Fibroblast of lung (primary cell): ENCODE data around the gene PCDHAC2. TPM values are rescaled to one million over a fixed set of nuclear protein-coding genes. Genes with fewer than 3 reads are reported as not detected.

Source experiments
- DNase-seq, 2 donors: peaks; one replicate each; pipeline versions ENCODE4 v3.0.0 to v3.0.0-alpha.2; 2010; ENCODE audit warnings: low read depth in 2 of 2
- H2AFZ ChIP-seq: 2 replicates; pipeline ENCODE4 v1.5.1; 2012; ENCODE audit warnings: low read length, control low read depth, inconsistent platforms
- H3K27ac ChIP-seq: 2 replicates; pipeline ENCODE4 v1.5.1; 2011; ENCODE audit warnings: low read length, control low read depth; ENCODE audit not compliant: insufficient read depth
- H3K27me3 ChIP-seq: 2 replicates; pipeline ENCODE4 v1.5.1; 2011; ENCODE audit warnings: mild to moderate bottlenecking, low read length; ENCODE audit not compliant: control insufficient read depth, insufficient read depth
- H3K36me3 ChIP-seq: 2 replicates; pipeline ENCODE4 v1.5.1; 2011; ENCODE audit warnings: low read length; ENCODE audit not compliant: control insufficient read depth, insufficient read depth
- H3K4me1 ChIP-seq: 2 replicates; pipeline ENCODE4 v1.5.1; 2011; ENCODE audit warnings: low read length; ENCODE audit not compliant: control insufficient read depth, insufficient read depth; ENCODE audit errors: extremely low read depth
- H3K4me2 ChIP-seq: 2 replicates; pipeline ENCODE4 v1.5.1; 2011; ENCODE audit warnings: low read length, control low read depth; ENCODE audit not compliant: insufficient read depth; ENCODE audit errors: extremely low read depth
- H3K4me3 ChIP-seq, 4 experiments: fragments of 200-600 bp in 1 of 4; sonication (generic) in 1 of 4; replicated peaks in 1 of 4; 2 replicates each; pipeline ENCODE4 v1.5.1; 2011 to 2016; ENCODE audit warnings: low read length in 4 of 4, low read depth in 3 of 4, mild to moderate bottlenecking in 3 of 4, control low read depth in 2 of 4, inconsistent platforms in 1 of 4, mixed read lengths in 1 of 4; ENCODE audit not compliant: insufficient read depth in 1 of 4; ENCODE audit errors: control extremely low read depth in 1 of 4
- H3K79me2 ChIP-seq: 2 replicates; pipeline ENCODE4 v1.5.1; 2012; ENCODE audit warnings: mild to moderate bottlenecking, low read length, inconsistent platforms; ENCODE audit not compliant: control insufficient read depth, insufficient read depth
- H3K9ac ChIP-seq: 2 replicates; pipeline ENCODE4 v1.5.1; 2011; ENCODE audit warnings: mild to moderate bottlenecking, low read length, control low read depth; ENCODE audit not compliant: insufficient read depth
- H3K9me3 ChIP-seq: 2 replicates; pipeline ENCODE4 v1.5.1; 2012; ENCODE audit warnings: low read depth, low read length; ENCODE audit not compliant: control insufficient read depth, insufficient read depth
- H4K20me1 ChIP-seq: 2 replicates; pipeline ENCODE4 v1.5.1; 2011; ENCODE audit warnings: low read length; ENCODE audit not compliant: control insufficient read depth, insufficient read depth; ENCODE audit errors: extremely low read depth
- CTCF ChIP-seq, 2 donors: IDR thresholded peaks in 1 of 2; conservative IDR thresholded peaks in 1 of 2; 1 replicate in 1 of 2; 2 replicates in 1 of 2; pipeline ENCODE4 v1.5.1; 2011 to 2012; ENCODE audit warnings: low read length in 2 of 2, control low read depth in 1 of 2, inconsistent platforms in 1 of 2, low read depth in 1 of 2, mild to moderate bottlenecking in 1 of 2
- EZH2 ChIP-seq: IDR thresholded peaks from 2 replicates; pipeline ENCODE4 v1.5.1; 2012; ENCODE audit warnings: low read length, control low read depth, mild to moderate bottlenecking; ENCODE audit errors: missing control alignments
- polyA plus RNA-seq, 2 donors: library from polyadenylated mRNA; depleted of rRNA in 1 of 2; stranded (reverse) in 1 of 2; unstranded in 1 of 2; fragments of >200 nt; gene quantifications; 2 replicates each; pipeline ENCODE4 v1.2.1, GENCODE V29; 2011 to 2012; ENCODE audit warnings: missing spikeins in 1 of 2
- total RNA-seq: library from RNA; depleted of rRNA; stranded (reverse); fragments of >200 nt; gene quantifications from 2 replicates; pipeline ENCODE4 v1.2.1, GENCODE V29; 2014

Gene PCDHAC2
- total and polyA plus RNA-seq, 2 donors (not counting 1 experiment from before 2014, with no cell fraction given) = 0.48 to 1.7 TPM

GRCh38 chr5:140992828-140993227 lies 26.6 kb downstream of the PCDHAC2 start:
- no peaks in the 10 kb centered on the region for H3K4me1 ChIP-seq
- no peak overlapping the region for H3K27ac ChIP-seq
- no peaks in the 10 kb centered on the region for H3K79me2 ChIP-seq
- no peak overlapping the region for H3K9ac ChIP-seq
- H3K4me2 ChIP-seq = no peak overlapping the region
- no peaks in the 10 kb centered on the region for H3K9me3 ChIP-seq
- no peaks in the 10 kb centered on the region for H3K27me3 ChIP-seq
- H3K4me3 ChIP-seq = no peak overlapping the region
- H3K36me3 ChIP-seq = no peaks in the 10 kb centered on the region
- no peak overlapping the region for H2AFZ ChIP-seq
- TF ChIP-seq CTCF (conservative IDR thresholded peaks at IDR 0.05 in 1 of 2, IDR thresholded peaks at IDR 0.05 in 1 of 2; ENCODE audit: low read depth in 1 of 2, low read length in 2 of 2) (no peak), EZH2 (no peak)
- DNase-seq = no peak
- H4K20me1 ChIP-seq = no peaks in the 10 kb centered on the region

GRCh38 chr5:140996060-140996459 lies 29.8 kb downstream of the PCDHAC2 start:
- Histone ChIP-seq H4K20me1 (no peaks in the 10 kb centered on the region), H3K27ac (no peak overlapping the region), H3K36me3 (no peaks in the 10 kb centered on the region)

GRCh38 chr5:140998921-140999410 lies 32.7 kb downstream of the PCDHAC2 start:
- Histone ChIP-seq H3K4me3 (no peak overlapping the region), H2AFZ (no peak overlapping the region), H3K4me2 (no peak overlapping the region), H3K4me1 (peaks cover 2% of the 10 kb centered on the region), H3K27ac (no peak overlapping the region), H3K9me3 (no peaks in the 10 kb centered on the region), H3K9ac (no peak overlapping the region), H3K36me3 (no peaks in the 10 kb centered on the region), H4K20me1 (no peaks in the 10 kb centered on the region), H3K79me2 (no peaks in the 10 kb centered on the region), H3K27me3 (no peaks in the 10 kb centered on the region)
- DNase-seq = no peak
- no peak for TF ChIP-seq EZH2
- TF ChIP-seq CTCF (conservative IDR thresholded peaks at IDR 0.05 in 1 of 2, IDR thresholded peaks at IDR 0.05 in 1 of 2; ENCODE audit: low read depth in 1 of 2, low read length in 2 of 2) = no peak

More at GRCh38 chr5:140996060-140996459, 29.8 kb downstream of the PCDHAC2 start:
- H2AFZ ChIP-seq = no peak overlapping the region
- TF ChIP-seq CTCF (conservative IDR thresholded peaks at IDR 0.05 in 1 of 2, IDR thresholded peaks at IDR 0.05 in 1 of 2; ENCODE audit: low read depth in 1 of 2, low read length in 2 of 2) (no peak), EZH2 (no peak)
- H3K79me2 ChIP-seq = no peaks in the 10 kb centered on the region
- no peaks in the 10 kb centered on the region for H3K9me3 ChIP-seq
- no peak overlapping the region for H3K4me3 ChIP-seq
- H3K9ac ChIP-seq = no peak overlapping the region
- H3K4me1 ChIP-seq = no peaks in the 10 kb centered on the region
- H3K4me2 ChIP-seq = no peak overlapping the region
- H3K27me3 ChIP-seq = no peaks in the 10 kb centered on the region
- no peak for DNase-seq
